ENCODE results near the gene EFNA4. TPM values are rescaled to one million over a fixed set of nuclear protein-coding genes. Genes with fewer than 3 reads are reported as not detected.

EFNA4 gene
- polyA plus RNA-seq, 1 experiment: 10.1 TPM

GRCh38 chr1:155062702-155063411 is 683 bp upstream of the EFNA4 start:
- ChIA-PET POLR2A (no interaction called here), CTCF (interaction anchor here (0.5 to 2.9 kb wide), 6 partner anchors 12 to 359 kb away, joined by 3 to 29 read pairs (median 7); partner anchors contain the start of gene ADAM15)
- H3K4me3 ChIP-seq (ENCODE audit: low read depth, low read length): peak overlapping the region; percentile 96
- TF ChIP-seq CTCF (IDR thresholded peaks at IDR 0.05; ENCODE audit: low read depth, low read length): peak; percentile 72
- no peak overlapping the region for H3K27ac ChIP-seq (ENCODE audit: low read depth, low read length)
- no peak for DNase-seq (ENCODE audit: low read depth, low spot score)
- no peaks in the 10 kb centered on the region; the same call in 1 of the 2 replicates for H3K9me3 ChIP-seq (ENCODE audit: control insufficient read depth, insufficient read depth, low read length)
- no peaks in the 10 kb centered on the region for H3K27me3 ChIP-seq (ENCODE audit: control insufficient read depth, insufficient read depth, low read length)

GRCh38 chr1:155064111-155064831 is 731 bp downstream of the EFNA4 start:
- POLR2A ChIA-PET: interaction anchor here (0.6 to 0.8 kb wide), 3 partner anchors 14 to 195 kb away, joined by 3 read pairs; partner anchors contain the start of genes EFNA3 and LENEP
- no peaks in the 10 kb centered on the region for H3K27me3 ChIP-seq (ENCODE audit: control insufficient read depth, insufficient read depth, low read length)
- peak overlapping the region; percentile 21 for H3K27ac ChIP-seq (ENCODE audit: low read depth, low read length)
- no peaks in the 10 kb centered on the region for H3K9me3 ChIP-seq (ENCODE audit: control insufficient read depth, insufficient read depth, low read length)
- no peak for TF ChIP-seq CTCF (IDR thresholded peaks at IDR 0.05; ENCODE audit: low read depth, low read length)
- CTCF ChIA-PET: interaction anchor here (1.0 to 2.8 kb wide), 3 partner anchors 14 to 109 kb away, joined by 3 to 22 read pairs (median 9); partner anchors contain the start of genes ADAM15 and KRTCAP2
- DNase-seq (ENCODE audit: low read depth, low spot score): no peak
- peak overlapping the region; percentile 96 for H3K4me3 ChIP-seq (ENCODE audit: low read depth, low read length)

- H3K9me3 ChIP-seq (ENCODE audit: control insufficient read depth, insufficient read depth, low read length): no peaks in the 10 kb centered on the region
- H3K4me3 ChIP-seq (ENCODE audit: low read depth, low read length): peak overlapping the region; percentile 96
- ChIA-PET CTCF (interaction anchor here (1.0 to 2.8 kb wide), 3 partner anchors 14 to 108 kb away, joined by 3 to 22 read pairs (median 9); partner anchors contain the start of genes ADAM15 and KRTCAP2), POLR2A (interaction anchor here (0.7 kb wide), 1 partner anchor 92 kb away, joined by 4 read pairs; no protein-coding TSS in a partner anchor)
- TF ChIP-seq CTCF (IDR thresholded peaks at IDR 0.05; ENCODE audit: low read depth, low read length): no peak
- no peak for DNase-seq (ENCODE audit: low read depth, low spot score)
- no peak overlapping the region for H3K27ac ChIP-seq (ENCODE audit: low read depth, low read length)
- H3K27me3 ChIP-seq (ENCODE audit: control insufficient read depth, insufficient read depth, low read length): no peaks in the 10 kb centered on the region
Observed at GRCh38 chr1:155064832-155065429, 1.4 kb downstream of the EFNA4 start.

DNA sequence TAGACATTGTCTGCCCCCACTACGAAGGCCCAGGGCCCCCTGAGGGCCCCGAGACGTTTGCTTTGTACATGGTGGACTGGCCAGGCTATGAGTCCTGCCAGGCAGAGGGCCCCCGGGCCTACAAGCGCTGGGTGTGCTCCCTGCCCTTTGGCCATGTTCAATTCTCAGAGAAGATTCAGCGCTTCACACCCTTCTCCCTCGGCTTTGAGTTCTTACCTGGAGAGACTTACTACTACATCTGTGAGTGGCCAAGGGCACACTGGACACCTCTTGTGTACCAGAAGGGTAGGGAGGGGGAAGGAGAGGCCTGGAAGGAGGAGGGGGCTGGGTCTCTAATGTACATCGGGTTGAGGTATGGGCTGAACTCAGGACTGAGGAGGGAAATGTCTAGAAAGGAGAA is 3.2 kb downstream of the EFNA4 start:
- Histone ChIP-seq H3K27me3 (ENCODE audit: control insufficient read depth, insufficient read depth, low read length) (no peaks in the 10 kb centered on the region), H3K4me3 (ENCODE audit: low read depth, low read length) (no peak overlapping the region), H3K9me3 (ENCODE audit: control insufficient read depth, insufficient read depth, low read length) (no peaks in the 10 kb centered on the region), H3K27ac (ENCODE audit: low read depth, low read length) (no peak overlapping the region)
- DNase-seq (ENCODE audit: low read depth, low spot score): no peak
- TF ChIP-seq CTCF (IDR thresholded peaks at IDR 0.05; ENCODE audit: low read depth, low read length): no peak
- POLR2A ChIA-PET: no interaction called here
- CTCF ChIA-PET: interaction anchor here (1.8 to 2.8 kb wide), 2 partner anchors 18 kb away, joined by 9 to 22 read pairs; no protein-coding TSS in a partner anchor
